GM12891 (cell line): ENCODE results near the gene PBLD.

Source experiments
- PAX5 ChIP-seq: IDR thresholded peaks from 2 replicates; pipeline ENCODE4 v1.6.1; 2011; ENCODE audit warnings: low read length, moderate library complexity, mild to moderate bottlenecking; ENCODE audit not compliant: insufficient read depth, severe bottlenecking
- POLR2A ChIP-seq: IDR thresholded peaks from 2 replicates; pipeline ENCODE4 v1.6.1; 2011; ENCODE audit warnings: low read depth, low read length, control low read depth
- POLR2AphosphoS5 ChIP-seq: IDR thresholded peaks from 2 replicates; pipeline ENCODE4 v1.6.1; 2011; ENCODE audit warnings: low read depth, low read length, control low read depth
- POU2F2 ChIP-seq: IDR thresholded peaks from 2 replicates; pipeline ENCODE4 v1.6.1; 2011; ENCODE audit warnings: low read depth, mild to moderate bottlenecking, control low read depth, low read length, moderate library complexity
- SPI1 ChIP-seq: IDR thresholded peaks from 2 replicates; pipeline ENCODE4 v1.6.1; 2011; ENCODE audit warnings: low read depth, low read length, control low read depth
- TAF1 ChIP-seq: IDR thresholded peaks from 2 replicates; pipeline ENCODE4 v1.6.1; 2011; ENCODE audit warnings: low read depth, low read length, control low read depth

- no peak for TF ChIP-seq POLR2A
- TF ChIP-seq POLR2AphosphoS5, result no peak
- TF ChIP-seq TAF1, result no peak
- no peak for TF ChIP-seq SPI1
- TF ChIP-seq POU2F2, result no peak
- TF ChIP-seq PAX5, result no peak
These were observed 34.4 kb upstream of the PBLD start for GRCh38 chr10:68367121-68367520.
